ENCODE results near the gene TATDN2.

GRCh38 chr3:10289077-10289476 lies 40.8 kb downstream of the TATDN2 start:
- TF ChIP-seq CTCF (IDR thresholded peaks at IDR 0.05) = no peak
- TF ChIP-seq SIN3A (IDR thresholded peaks at IDR 0.05; ENCODE audit: borderline replicate concordance, insufficient read depth, low read depth, low read length) = no peak
